Prostate gland (tissue), 2 donors: Measurements from ENCODE around the gene ZNF184.

Experiments used
- CTCF ChIP-seq, 4 experiments: fragments of 200-600 bp in 2 of 4; fragments of 450-650 bp in 2 of 4; sonication (generic) in 2 of 4; IDR thresholded peaks; 1 replicate in 3 of 4; 2 replicates in 1 of 4; pipeline ENCODE4 v1.5.1; 2016 to 2019; ENCODE audit warnings: antibody characterized with exemption in 4 of 4, mild to moderate bottlenecking in 2 of 4, moderate library complexity in 2 of 4
- POLR2A ChIP-seq: fragments of 450-650 bp; IDR thresholded peaks from one replicate; pipeline ENCODE4 v1.6.1; 2016; ENCODE audit warnings: antibody characterized with exemption, mild to moderate bottlenecking
- POLR2AphosphoS5 ChIP-seq: sonication (generic); formaldehyde crosslinking; IDR thresholded peaks from one replicate; pipeline ENCODE4 v1.6.1; 2017; ENCODE audit warnings: antibody characterized with exemption

- TF ChIP-seq CTCF (IDR thresholded peaks at IDR 0.05), result no peak
- TF ChIP-seq POLR2A, result no peak
- TF ChIP-seq POLR2AphosphoS5, result no peak
These were observed 66.8 kb downstream of the ZNF184 start for GRCh38 chr6:27406085-27406484.
